Measurements from ENCODE around the gene PDE9A. TPM values are rescaled to one million over a fixed set of nuclear protein-coding genes. Genes with fewer than 3 reads are reported as not detected.

Gene PDE9A
- total and polyA plus RNA-seq, 2 of the 4 experiments (the other 2 are of a cell fraction) = 0.89 to 0.90 TPM

DNA sequence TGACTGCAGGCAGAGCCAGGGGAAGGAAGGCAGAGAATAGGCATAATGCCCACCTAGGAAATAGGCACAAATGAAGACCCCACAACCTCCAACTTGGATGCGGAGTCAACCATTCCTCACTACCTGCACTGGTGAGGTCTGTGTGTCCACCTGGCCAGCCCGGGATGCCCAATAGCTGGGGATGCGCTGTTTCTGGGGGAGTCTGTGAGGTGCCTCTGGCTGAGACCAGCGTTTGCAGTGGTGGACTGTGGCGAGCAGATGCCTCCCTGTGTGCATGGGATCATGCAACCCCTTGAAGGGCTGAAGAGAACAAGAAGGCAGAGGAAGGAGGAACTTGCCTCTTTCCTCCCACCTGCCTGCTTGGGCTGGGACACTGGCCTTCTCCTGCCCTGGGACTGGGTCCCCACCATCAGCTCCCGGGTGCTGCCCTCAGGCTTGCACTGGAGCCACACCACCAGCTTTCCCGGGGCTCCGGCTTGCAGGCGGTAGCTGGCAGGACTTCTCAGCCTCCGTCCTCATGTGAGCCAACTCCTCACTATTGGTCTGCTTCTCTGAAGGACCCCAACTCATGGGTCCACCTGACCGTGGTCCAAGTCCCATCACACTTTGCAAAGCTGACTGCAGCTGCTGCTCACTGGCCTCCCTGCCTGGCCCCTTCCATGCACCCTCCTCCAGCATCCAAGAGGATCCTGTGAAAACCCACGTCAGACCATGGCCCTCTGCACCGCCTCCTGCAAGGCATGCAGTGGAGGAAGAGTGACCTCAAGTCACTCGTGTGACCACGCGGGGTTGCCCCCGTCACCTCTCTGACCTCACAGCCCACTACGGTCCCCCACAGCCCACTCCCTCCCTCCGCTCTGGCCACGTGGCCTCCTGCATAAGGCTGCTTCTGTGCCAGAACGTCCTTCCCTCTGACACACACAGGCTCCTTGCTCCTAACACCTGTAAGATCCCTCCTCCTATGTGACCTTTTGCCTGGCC is 2.7 kb upstream of the PDE9A start:
- Histone ChIP-seq H2BK5ac (ENCODE audit: low read depth, low read length, poor library complexity, severe bottlenecking) (no peak overlapping the region), H3K9me3 (ENCODE audit: control insufficient read depth, insufficient read depth, low read length) (no peaks in the 10 kb centered on the region), H3K4ac (ENCODE audit: low read depth, low read length) (no peak overlapping the region), H4K8ac (ENCODE audit: low read depth in 2 of 2, low read length in 2 of 2) (no peak overlapping the region), H2BK120ac (ENCODE audit: low read depth, low read length) (no peak overlapping the region), H3K14ac (replicated peaks; ENCODE audit: low read depth, low read length) (no peak overlapping the region), H3K79me1 (ENCODE audit: low read depth in 1 of 2, low read length in 2 of 2) (no peaks in the 10 kb centered on the region), H3K18ac (ENCODE audit: low read depth, low read length) (no peak overlapping the region), H4K20me1 (ENCODE audit: insufficient read depth, low read length) (peaks cover 2% of the 10 kb centered on the region), H2BK20ac (ENCODE audit: low read depth, low read length) (no peak overlapping the region), H4K91ac (ENCODE audit: insufficient read depth, low read depth, low read length) (no peak overlapping the region), H3K4me3 (ENCODE audit: insufficient read depth, low read depth, low read length) (no peak overlapping the region), H3K36me3 (ENCODE audit: control insufficient read depth, insufficient read depth, low read length) (no peaks in the 10 kb centered on the region), H4K5ac (ENCODE audit: low read depth, low read length) (no peak overlapping the region), H3K56ac (ENCODE audit: extremely low read depth, insufficient read depth, low read length) (no peak overlapping the region), H3K27ac (ENCODE audit: insufficient read depth, low read length) (no peak overlapping the region), H2AK9ac (replicated peaks; ENCODE audit: low read depth, low read length, poor library complexity) (peak overlapping the region; percentile 11), H3K4me2 (ENCODE audit: low read depth, low read length) (no peak overlapping the region), H3K23ac (ENCODE audit: low read depth, low read length) (no peak overlapping the region), H3K9ac (ENCODE audit: low read depth, low read length) (no peak overlapping the region), H3K4me1 (ENCODE audit: control insufficient read depth, insufficient read depth, low read length) (peaks cover under 1% of the 10 kb centered on the region; the same call in 1 of the 2 replicates), H2BK15ac (ENCODE audit: low read depth, low read length) (no peak overlapping the region), H2AK5ac (ENCODE audit: low read depth, low read length) (no peak overlapping the region), H3K9me1 (ENCODE audit: insufficient read depth, low read length) (0 out of 2 replicates have a peak, but pooled peaks cover 3% of the 10 kb centered on the region), H3K27me3 (ENCODE audit: control insufficient read depth, insufficient read depth, low read length) (peaks cover 18% of the 10 kb centered on the region), H2AFZ (replicated peaks; ENCODE audit: low read length, poor library complexity) (no peak overlapping the region)
- BruUV-seq (replicated peaks) = no TSS peak
- ChIA-PET CTCF (no interaction called here), POLR2A (ENCODE audit: unreplicated experiment) (no interaction called here)
- TF ChIP-seq FOS (IDR thresholded peaks at IDR 0.05; ENCODE audit: low read depth, low read length) (no peak), MAZ (IDR thresholded peaks at IDR 0.05; ENCODE audit: borderline replicate concordance, low read depth, low read length) (no peak)
- TF ChIP-seq, protein P1, sequence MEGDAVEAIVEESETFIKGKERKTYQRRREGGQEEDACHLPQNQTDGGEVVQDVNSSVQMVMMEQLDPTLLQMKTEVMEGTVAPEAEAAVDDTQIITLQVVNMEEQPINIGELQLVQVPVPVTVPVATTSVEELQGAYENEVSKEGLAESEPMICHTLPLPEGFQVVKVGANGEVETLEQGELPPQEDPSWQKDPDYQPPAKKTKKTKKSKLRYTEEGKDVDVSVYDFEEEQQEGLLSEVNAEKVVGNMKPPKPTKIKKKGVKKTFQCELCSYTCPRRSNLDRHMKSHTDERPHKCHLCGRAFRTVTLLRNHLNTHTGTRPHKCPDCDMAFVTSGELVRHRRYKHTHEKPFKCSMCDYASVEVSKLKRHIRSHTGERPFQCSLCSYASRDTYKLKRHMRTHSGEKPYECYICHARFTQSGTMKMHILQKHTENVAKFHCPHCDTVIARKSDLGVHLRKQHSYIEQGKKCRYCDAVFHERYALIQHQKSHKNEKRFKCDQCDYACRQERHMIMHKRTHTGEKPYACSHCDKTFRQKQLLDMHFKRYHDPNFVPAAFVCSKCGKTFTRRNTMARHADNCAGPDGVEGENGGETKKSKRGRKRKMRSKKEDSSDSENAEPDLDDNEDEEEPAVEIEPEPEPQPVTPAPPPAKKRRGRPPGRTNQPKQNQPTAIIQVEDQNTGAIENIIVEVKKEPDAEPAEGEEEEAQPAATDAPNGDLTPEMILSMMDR (conservative IDR thresholded peaks at IDR 0.05; ENCODE audit: low read depth, low read length) = no peak
- dilution Hi-C loops (cut with HindIII; ENCODE audit: low sequenced_read_pairs, unreplicated experiment) = no loop called here
- intact Hi-C loops (cut with micrococcal nuclease) = loop anchor here (10.0 kb wide), 1 partner anchor 164 kb away; no protein-coding TSS in a partner anchor
- ATAC-seq (ENCODE audit: low read depth) (no peak), DNase-seq (no peak)
- in situ Hi-C loops (cut with MboI; ENCODE audit: low sequenced_read_pairs) = no loop called here
- 57% methylated on average over 6 of the region's 21 CpGs; no CpG with 5 or more reads in 1 of the 2 experiments for WGBS, 2 experiments (ENCODE audit: extremely low coverage in 2 of 2, insufficient read length in 1 of 2)
